HG02763 (cell line): Measurements from ENCODE around the gene LRRC49.
"Not testable (repeated sequence)": the region's sequence is repeated elsewhere in the genome, so short reads cannot be mapped to it uniquely, and the experiment has no call there.

Source experiments
- ATAC-seq: cut with Tn5 transposase; IDR thresholded peaks from one replicate; pipeline ENCODE4 v1.9.1; 2021; ENCODE audit warnings: mild to moderate bottlenecking, moderate library complexity; ENCODE audit not compliant: unreplicated experiment

The LRRC49 gene

DNA sequence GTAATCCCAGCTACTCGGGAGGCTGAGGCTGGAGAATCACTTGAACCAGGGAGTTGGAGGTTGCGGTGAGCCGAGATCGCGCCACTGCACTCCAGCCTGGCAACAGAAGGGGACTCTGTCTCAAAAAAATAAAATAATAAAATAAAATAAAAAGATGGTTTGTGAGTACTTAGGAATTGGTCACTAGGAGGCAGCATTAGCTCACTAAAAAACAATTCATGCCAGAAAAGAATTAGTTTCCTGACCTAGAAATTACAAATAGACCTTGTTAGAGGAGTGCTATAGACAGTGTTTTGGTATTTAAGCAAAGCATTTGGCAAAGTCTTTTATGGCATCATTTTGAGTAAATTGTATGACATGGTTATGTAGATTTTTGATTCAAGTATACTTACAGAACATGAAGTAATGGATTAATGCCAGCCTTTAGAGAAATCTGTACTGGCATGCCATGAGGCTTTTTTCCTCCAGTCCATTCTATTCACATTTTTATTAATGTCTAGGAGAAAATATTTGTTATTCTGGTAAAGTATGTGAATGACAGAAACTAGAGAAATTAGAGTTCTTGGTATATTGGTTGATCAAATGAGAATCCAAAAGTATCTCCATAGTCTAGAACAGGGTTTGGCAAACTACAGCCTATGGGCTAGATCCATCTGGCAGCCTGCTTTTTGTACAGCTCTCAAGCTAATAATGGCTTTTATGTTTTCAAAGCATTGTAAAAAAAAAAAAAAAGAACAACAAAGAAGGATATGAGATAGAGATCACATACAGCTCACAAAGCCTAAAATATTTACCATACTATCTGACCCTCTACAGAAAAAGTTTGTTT, 81.6 kb downstream of the LRRC49 start:
- no peak for ATAC-seq

DNA sequence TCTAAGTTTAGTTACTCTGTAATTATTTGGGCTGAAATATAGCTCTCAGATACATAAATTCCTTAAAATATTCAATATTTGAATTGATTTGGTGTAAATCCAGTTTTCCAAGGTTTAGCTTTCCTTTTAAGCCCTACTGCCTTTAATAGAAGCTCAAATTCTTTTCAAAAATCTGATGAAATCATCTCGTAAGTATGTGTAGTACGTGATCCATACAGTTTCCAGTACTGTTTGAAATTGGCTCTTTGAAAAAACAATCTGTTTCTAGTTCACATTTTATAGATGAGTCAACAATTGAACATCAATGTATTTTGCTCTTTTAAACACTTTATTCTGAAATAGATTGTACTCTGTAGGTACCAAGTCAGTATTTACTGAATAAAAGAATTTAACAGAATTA, 84.2 kb downstream of the LRRC49 start:
- no peak for ATAC-seq

DNA sequence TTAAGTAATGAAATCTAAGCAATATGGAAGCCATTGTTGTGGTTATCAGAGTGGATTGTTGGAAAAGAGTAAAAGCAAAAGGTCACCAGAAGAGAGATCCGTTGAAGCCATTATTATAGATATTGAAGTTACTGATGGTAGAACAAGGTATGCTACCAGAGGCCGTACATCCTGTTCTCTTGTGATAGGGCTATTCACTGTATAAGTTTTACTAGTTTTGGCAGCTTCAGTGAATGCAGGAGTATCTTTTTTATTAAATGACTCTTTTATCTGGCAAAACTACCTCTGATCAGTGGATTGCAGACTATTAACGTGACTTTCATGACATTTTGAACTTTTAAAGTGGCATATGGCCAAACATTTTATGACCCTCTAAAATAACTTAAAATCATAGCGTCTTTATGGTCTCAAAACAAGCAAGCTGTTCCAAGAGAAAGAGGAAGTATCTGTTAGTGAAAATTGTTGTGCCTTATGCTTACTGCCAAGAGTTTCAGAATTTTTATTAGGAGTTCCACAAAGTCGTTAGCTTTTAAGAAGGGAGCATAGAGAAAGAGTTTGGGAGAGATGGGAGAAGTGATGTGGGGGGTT, 102.9 kb downstream of the LRRC49 start:
- ATAC-seq = no peak

DNA sequence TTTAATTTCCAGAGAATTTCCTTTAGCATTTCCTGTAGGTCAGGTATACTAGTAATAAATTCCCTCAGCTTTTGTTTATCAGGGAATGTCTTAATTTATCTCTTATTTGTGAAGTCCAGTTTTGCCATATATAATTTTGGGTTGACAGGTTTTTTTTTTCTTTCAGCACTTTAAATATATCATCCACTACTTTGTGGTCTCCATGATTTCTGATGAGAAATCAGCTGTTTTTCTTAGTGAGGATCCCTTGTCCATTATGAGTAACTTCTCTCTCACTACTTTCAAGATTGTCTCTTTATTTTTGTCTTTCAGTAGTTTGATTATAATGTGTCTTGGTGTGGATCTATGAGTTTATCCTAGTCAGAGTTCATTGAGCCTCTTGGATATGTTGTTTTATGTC, 105.7 kb downstream of the LRRC49 start:
- no peak for ATAC-seq

DNA sequence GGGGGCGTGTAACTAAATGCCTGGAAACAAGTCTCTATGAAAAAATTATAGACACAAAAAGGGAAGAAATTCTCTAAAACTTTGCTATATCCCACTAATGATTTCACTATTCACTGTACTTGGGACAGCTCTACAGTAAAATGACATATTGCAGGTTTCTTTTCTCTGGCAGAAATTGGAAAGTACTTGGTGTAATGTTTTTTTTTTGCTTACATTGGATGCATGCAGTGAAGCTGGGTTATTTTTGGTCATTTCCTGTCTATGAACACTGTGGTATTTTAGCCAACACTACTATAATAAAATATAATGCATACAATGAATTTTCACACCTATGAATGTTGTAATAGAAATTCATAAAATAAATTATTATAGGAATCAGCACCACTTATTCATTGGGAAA, 109.7 kb downstream of the LRRC49 start:
- no peak for ATAC-seq

DNA sequence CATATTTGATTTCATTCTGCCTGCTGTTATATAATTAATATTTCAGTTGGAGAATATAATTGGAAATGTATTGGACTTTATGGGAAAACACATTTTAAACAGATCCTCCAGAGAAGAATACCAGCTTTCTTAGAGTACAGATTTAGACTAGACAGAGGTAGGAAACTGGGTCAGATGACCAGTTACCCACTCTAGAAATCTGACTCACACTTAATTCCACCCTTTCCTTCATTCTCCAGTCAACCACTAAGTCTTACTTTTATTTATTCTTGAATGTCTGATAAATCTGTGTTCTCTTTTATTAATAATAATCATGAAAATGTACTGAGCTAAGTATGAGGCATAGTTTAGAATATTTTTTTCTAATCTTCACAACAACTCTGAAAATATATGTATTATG, 110.7 kb downstream of the LRRC49 start:
- no peak for ATAC-seq

DNA sequence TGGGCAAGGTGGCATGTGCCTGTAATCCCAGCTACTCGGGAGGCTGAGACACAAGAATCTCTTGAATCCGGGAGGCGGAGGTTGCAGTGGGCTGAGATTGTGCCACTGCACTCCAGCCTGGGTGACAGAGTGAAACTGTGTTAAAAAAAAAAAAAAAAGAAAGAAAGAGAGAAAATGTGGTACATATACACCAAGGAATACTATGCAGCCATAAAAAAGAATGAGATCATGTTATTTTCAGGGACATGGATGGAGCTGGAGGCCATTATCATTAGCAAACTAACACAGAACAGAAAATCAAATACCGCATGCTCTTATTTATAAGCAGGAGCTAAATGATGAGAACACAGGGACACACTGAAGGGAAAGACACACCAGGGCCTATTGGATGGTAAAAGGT, 111.9 kb downstream of the LRRC49 start:
- not testable (repeated sequence) for ATAC-seq

DNA sequence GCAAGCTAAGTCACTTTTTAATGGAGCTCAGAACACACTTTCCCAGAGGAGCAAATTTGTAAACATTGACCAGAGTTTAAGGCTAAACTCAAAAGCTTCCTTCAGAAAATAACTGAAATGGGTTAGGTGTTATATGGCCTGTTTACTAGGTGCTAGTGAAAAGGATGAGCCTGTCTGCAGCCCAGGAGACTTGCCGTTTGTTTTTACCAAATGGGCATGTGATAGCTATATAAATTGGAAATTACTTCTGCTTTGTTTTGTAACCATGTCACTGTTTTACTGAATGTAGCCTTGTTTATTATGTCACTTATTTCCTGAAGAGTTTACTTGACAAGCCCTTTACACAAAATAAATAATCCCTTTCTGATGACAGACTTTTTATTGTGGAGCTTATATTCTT, 113.3 kb downstream of the LRRC49 start:
- ATAC-seq = no peak

DNA sequence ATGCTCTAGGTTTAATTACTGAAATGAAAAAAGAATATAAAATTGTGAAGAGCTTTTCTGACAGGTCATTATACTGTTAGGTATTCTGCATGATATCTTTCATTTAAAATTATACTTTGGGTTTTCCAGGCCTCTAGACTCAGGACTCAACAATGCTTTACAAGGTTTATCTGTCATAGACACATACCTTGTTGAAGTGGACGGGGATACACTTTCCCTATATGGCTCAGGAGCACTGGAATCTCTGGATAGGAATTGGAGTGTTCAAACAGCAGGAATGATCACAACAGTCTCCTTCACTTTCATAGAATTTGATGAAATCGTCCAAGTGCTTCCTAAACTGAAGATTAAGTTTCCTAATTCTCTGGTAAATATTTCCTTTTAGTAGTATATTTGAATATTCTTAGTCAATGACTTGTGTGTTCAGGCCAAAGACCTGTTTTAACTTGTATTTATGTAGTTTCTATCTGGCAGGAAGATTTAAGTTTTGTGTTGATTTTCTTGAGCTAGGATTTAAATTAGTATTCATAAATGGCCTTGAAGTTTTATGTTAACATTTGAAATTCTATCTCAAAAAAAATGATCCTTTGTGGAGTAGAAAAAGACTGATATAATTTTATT, 115.7 kb downstream of the LRRC49 start:
- ATAC-seq = no peak

DNA sequence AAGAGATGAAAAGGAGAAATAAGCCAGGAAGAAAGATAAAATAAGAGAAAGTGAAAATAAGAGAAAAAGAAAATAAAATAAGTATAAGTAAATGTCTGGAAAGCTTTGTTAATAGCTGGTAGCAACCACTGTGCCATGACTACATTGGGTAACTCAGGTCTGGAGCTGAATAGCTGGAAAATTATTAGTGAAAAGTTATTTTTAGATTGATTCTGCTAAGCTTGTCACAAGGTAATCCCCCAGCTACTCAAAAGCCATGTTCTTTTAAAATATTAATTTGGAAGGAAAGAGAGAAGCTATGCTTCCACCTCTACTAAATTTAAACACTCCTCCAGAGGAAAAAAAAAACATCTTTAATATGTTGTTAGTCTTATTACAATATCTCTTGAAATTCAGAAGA, 117.8 kb downstream of the LRRC49 start:
- ATAC-seq = no peak

DNA sequence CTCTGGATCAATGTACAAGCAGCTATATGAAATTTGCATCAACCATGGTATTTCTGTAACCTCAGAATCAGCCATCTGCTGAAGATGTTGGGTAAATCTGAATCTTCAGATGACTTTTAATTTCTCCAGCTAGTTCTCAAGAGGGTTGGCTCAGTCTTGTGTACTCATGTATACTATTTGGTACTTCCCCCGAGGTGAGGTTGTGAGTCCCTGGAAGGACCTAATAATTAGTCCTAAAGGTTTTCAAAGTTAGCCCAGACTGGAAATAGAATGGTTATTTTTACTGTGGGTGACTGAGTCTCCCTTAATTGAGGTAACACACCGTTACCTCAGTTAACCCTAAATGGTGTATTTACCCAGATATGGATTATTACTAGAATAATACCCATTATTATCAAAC, 118.4 kb downstream of the LRRC49 start:
- ATAC-seq = no peak

DNA sequence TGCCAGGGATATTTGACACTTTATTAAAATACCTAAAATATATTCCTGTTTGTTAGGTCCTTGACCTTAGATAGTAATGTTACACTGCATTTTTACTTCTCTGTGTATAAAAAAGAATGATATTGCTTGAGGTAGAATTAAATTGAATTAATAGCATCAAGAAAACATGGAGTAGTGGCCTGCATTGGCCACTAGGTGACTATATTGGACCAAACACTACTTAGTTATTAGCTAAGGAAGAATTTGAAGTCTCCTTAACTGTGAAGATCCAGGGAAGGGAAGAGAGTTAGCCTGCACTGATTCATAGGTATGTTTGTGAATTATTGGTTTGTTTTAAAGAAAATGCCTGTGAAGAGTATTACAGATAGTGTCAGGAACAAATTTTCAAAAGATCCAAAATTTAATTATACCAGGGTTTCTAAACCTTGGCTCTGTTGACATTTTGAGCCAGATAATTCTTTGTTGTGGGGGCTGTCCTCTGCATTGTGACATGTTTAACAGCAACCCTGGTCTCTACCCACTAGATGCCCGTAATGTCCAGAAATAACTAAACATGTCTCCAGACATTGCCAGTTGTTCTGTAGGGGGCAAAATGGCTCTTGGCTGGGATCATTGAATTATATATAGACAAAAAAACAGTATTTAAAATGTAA, 119.0 kb downstream of the LRRC49 start:
- ATAC-seq = no peak

DNA sequence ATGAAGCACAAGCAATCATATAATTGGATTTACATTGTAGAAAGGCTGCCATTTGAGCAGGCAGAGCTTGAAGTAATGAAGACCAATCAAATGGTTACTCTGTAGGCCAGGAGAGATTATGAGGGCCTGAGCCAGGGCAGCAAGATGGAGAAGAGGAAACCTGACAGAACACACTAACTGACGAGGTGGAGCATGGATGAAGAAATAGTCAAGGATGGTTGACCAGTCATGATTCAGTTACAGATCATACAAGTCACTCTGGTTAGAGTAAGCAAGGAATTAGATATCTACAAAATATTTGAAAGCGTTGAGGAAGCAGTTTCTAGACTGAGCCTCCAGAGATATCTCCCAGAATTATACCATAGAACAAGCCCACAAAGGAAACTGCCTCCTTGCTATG, 120.8 kb downstream of the LRRC49 start:
- no peak for ATAC-seq

DNA sequence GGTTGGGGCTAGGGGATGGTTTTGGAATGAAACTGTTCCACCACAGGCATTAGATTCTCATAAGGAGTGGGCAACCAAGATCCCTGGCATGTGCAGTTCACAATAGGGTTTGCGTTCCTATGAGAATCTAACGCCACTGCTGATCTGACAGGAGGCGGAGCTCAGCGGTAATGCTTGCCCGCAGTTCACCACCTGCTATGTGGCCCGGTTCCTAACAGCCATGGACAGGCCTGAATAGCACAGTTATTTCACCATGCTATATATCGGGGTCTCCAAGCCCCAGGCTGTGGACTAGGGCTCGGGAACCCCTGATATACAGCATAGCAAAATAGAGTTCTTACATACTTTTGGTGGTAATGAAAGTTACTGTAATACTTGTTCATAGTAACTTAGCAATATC, 122.7 kb downstream of the LRRC49 start:
- no peak for ATAC-seq

DNA sequence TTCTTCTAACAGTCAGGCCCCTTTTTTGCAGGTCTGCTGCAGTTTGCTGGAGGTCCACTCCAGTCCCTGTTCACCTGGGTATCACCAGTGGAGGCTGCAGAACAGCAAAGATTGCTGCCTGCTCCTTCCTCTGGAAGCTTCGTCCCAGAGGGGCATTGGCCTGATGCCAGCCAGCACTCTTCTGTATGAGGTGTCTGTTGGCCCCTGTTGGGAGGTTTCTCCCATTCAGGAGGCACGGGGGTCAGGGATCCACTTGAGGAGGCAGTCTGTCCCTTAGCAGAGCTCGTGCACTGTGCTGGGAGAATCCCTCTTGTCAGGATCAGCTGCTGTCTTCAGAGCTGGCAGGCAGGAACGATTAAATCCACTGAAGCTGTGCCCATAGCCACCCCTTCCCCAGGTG, 138.6 kb downstream of the LRRC49 start:
- not testable (repeated sequence) for ATAC-seq

DNA sequence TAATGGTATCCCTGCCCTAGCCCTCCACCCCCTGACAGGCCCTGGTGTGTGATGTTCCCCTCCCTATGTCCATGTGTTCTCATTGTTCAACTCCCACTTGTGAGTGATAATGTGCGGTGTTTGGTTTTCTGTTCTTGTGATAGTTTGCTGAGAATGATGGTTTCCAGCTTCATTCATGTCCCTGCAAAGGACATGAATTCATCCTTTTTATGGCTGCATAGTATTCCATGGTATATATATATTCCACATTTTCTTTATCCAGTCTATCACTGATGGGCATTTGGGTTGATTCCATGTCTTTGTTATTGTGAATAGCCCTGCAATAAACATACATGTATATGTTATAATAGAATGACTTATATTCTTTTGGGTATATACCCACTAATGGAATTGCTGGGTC, 142.9 kb downstream of the LRRC49 start:
- not testable (repeated sequence) for ATAC-seq

DNA sequence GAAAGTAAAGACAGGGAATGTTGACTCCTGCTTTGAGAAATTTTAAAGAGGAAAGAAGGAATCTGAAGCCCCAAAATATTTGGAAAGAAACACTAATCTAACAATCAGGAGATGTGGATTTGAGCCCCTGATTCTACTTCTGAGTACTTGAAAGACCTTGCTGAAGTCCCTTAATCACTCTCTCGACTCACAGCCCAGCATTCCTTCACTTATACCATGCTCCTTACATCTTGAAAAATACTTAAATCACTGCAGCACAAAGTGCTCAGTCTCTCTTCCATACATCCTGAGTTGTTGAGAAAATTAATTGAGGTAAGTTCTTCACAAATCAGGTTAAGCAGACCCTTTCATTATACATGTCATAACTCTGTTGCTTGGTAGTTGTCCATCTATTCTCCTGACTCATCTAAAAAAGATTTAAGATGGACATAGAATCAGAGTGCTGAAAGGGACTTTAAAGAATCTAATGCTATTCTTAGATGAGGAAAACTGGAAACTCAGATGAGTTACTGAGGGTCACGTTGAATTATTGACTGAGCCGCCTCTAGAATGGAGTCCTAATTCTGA, 149.8 kb downstream of the LRRC49 start:
- ATAC-seq = no peak

DNA sequence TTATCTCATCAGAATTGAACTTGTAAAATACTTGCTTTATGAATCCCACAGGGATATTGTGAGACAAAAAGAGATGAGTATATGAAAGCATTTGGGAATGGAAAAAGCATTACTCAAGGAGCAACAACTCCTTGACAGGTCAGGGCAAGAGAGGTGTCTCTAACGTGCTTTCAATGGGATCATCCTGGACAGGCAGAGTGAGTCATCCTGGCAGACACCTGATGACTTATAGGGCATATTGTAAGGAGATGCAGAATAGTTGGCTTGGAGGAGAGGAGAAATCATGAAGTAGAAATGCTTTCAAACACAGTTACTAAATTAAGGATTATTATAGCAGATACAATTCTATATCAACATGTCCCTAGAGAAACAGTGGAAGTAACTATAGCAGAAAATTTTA, 150.7 kb downstream of the LRRC49 start:
- no peak for ATAC-seq

DNA sequence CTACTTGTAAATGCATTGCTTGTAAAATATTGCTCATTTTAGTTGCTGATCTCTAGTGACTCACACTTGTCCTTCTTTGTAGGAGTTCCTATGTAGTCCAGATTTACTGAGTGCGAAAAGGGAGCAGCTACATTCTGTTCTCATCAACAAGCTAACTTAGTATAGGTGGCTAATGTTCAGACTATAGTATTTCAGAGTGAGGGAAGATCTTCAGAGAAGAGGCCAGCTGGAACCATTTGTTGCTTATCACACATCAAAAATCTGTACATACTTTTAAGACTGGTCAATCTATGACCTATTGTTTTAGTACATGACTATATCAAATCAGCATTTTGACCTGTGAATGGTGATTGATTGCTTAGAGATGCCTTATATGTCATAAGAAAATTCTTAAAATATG, 151.4 kb downstream of the LRRC49 start:
- ATAC-seq = no peak

DNA sequence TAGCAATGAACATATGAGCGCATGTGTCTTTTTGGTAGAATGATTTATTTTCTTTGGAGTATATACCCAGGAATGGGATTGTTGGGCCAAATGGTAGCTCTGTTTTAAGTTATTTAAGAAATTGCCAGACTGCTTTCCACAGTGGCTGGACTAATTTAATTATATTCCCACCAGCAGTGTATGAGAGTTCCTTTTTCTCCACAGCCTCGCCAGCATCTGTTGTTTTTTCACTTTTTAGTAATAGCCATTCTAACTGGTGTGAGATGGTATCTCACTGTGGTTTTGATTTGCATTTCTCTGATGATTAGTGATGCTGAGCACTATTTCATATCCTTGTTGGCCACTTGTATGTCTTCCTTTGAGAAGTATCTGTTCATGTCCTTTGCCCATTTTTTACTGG, 153.5 kb downstream of the LRRC49 start:
- ATAC-seq = not testable (repeated sequence)

DNA sequence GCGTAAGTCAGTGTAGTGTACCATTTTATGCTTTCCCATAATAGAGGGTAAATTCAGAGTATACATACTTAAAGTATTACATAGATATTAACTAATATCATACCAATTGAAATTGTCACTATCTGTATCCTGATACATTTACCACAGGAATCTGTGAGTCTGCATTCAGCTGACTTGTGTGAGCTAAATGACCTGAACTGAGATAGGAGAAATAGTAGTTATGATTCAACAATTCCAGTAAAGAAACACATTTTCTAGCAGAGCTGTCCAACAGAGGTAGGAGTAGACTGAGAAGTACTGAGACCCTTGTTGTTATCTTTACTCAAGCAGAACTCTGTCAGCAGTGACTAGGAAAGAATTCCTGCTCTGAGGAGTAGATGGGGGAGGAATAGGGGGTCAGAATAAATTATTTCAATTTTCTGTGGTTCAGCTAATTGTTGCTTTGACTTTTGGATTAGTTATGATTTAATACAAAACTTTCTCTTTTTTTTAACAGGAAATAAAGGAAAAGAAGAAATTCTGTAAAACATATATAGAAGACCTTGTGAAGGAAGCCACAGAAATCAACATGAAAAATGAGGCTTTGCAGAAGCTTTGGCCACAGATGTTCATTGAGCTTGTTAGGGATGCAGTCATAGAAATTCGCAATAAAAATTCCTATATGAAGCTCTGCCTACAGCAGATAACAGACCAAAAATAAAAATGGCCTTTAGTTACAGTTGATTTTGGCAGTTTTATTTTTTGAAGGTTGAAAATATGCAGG, 156.5 kb downstream of the LRRC49 start:
- no peak for ATAC-seq
